Uterus (tissue), 4 donors: ENCODE data around the gene KLHL18. TPM values are rescaled to one million over a fixed set of nuclear protein-coding genes. Genes with fewer than 3 reads are reported as not detected.

Experiments
- DNase-seq, 2 donors: peaks; one replicate each; pipeline ENCODE4 v3.0.0-alpha.2; 2019 to 2020
- H3K27ac ChIP-seq, 2 donors: fragments of 200-600 bp; sonication (generic); 1 replicate in 1 of 2; 2 replicates in 1 of 2; pipeline ENCODE4 v1.5.1; 2016 to 2018
- H3K27me3 ChIP-seq, 2 donors: fragments of 200-600 bp; sonication (generic); one replicate each; pipeline ENCODE4 v1.5.1; 2018 to 2019; ENCODE audit warnings: control low read depth in 1 of 2
- H3K36me3 ChIP-seq, 2 donors: fragments of 200-600 bp; sonication (generic); one replicate each; pipeline ENCODE4 v1.5.1; 2019; ENCODE audit warnings: control low read depth in 1 of 2
- H3K4me1 ChIP-seq, 2 donors: fragments of 200-600 bp; sonication (generic); one replicate each; pipeline ENCODE4 v1.5.1; 2018 to 2019; ENCODE audit warnings: control low read depth in 1 of 2
- H3K4me3 ChIP-seq, 2 donors: fragments of 200-600 bp; sonication (generic); 1 replicate in 1 of 2; 2 replicates in 1 of 2; pipeline ENCODE4 v1.5.1; 2018 to 2019; ENCODE audit warnings: mild to moderate bottlenecking in 1 of 2
- H3K9me3 ChIP-seq, 2 donors: fragments of 200-600 bp; sonication (generic); one replicate each; pipeline ENCODE4 v1.5.1; 2019; ENCODE audit warnings: control low read depth in 1 of 2
- CTCF ChIP-seq, 4 experiments: fragments of 200-600 bp in 2 of 4; fragments of 450-650 bp in 2 of 4; sonication (generic) in 2 of 4; IDR thresholded peaks; one replicate each; pipeline ENCODE4 v1.5.1; 2016 to 2019; ENCODE audit warnings: antibody characterized with exemption in 4 of 4, mild to moderate bottlenecking in 2 of 4, moderate library complexity in 1 of 4
- POLR2A ChIP-seq, 2 donors: fragments of 450-650 bp; IDR thresholded peaks; one replicate each; pipeline ENCODE4 v1.6.1; 2016; ENCODE audit warnings: antibody characterized with exemption in 2 of 2, mild to moderate bottlenecking in 1 of 2, moderate library complexity in 1 of 2
- intact Hi-C: fragments of 100-400 bp; cut with DNase I; formaldehyde crosslinking; loops from one replicate; pipeline ENCODE4 v1.15.1; 2023; ENCODE audit warnings: low total_unique reads
- total RNA-seq, 4 donors: library from RNA; depleted of rRNA in 3 of 4; stranded (reverse); fragments of >200 nt in 3 of 4; gene quantifications; one replicate each; pipeline versions ENCODE4 v1.1.0 to v1.2.4, GENCODE V29; 2014 to 2023
- donor health status: DM: yes; HTN: yes; CAD: no.

The KLHL18 gene
- total RNA-seq, 4 donors from 2014 or later, result 1.3 to 32.9 (median 15.0) TPM

GRCh38 chr3:47379411-47379899, 96.7 kb downstream of the KLHL18 start:
- intact Hi-C loops, result no loop called here
- no peak for TF ChIP-seq POLR2A (IDR thresholded peaks at IDR 0.05)
- no peak for DNase-seq
- Histone ChIP-seq H3K4me1 (peaks cover 5 to 9% of the 10 kb centered on the region in 2 donors), H3K9me3 (no peaks in the 10 kb centered on the region), H3K4me3 (peak overlapping the region in 1 of 2 donors; percentile 71), H3K27ac (peak overlapping the region in 1 of 2 donors; percentile 93), H3K27me3 (no peaks in the 10 kb centered on the region), H3K36me3 (no peaks in the 10 kb centered on the region)

- DNase-seq, result no peak
- Histone ChIP-seq H3K4me3 (peak overlapping the region; percentile 71 to 91), H3K36me3 (no peaks in the 10 kb centered on the region), H3K4me1 (peaks cover 5 to 9% of the 10 kb centered on the region in 2 donors), H3K9me3 (no peaks in the 10 kb centered on the region), H3K27me3 (no peaks in the 10 kb centered on the region), H3K27ac (peak overlapping the region; percentile 92 to 93)
- intact Hi-C loops, result no loop called here
- TF ChIP-seq CTCF (IDR thresholded peaks at IDR 0.05) (no peak), POLR2A (IDR thresholded peaks at IDR 0.05) (no peak)
These were observed 97.4 kb downstream of the KLHL18 start for GRCh38 chr3:47380026-47380600.

GRCh38 chr3:47380601-47381316, 98.0 kb downstream of the KLHL18 start, which contains the start of gene PTPN23:
TSS of gene PTPN23 (plus strand) at chr3:47381021. CDS start at chr3:47381097, 76 bp downstream.
- intact Hi-C loops, result no loop called here
- DNase-seq, result peak; percentile 99 to 100
- peaks cover 5 to 9% of the 10 kb centered on the region in 2 donors for H3K4me1 ChIP-seq

GRCh38 chr3:47381317-47382157, 98.8 kb downstream of the KLHL18 start:
- H3K27me3 ChIP-seq, result no peaks in the 10 kb centered on the region
- H3K4me3 ChIP-seq, result peak overlapping the region; percentile 71 to 91
- peak overlapping the region; percentile 92 to 93 for H3K27ac ChIP-seq
- no peaks in the 10 kb centered on the region for H3K36me3 ChIP-seq
- no peaks in the 10 kb centered on the region for H3K9me3 ChIP-seq
- TF ChIP-seq CTCF (IDR thresholded peaks at IDR 0.05) (peak in 1 of 4 experiments; percentile 15), POLR2A (IDR thresholded peaks at IDR 0.05) (no peak)
- intact Hi-C loops, result no loop called here
- peaks cover 5 to 9% of the 10 kb centered on the region in 2 donors for H3K4me1 ChIP-seq
- DNase-seq, result peak; percentile 78 to 85

More at GRCh38 chr3:47380601-47381316, 98.0 kb downstream of the KLHL18 start, which contains the start of gene PTPN23:
- Histone ChIP-seq H3K27me3 (no peaks in the 10 kb centered on the region), H3K27ac (peak within 1 kb of the TSS; percentile 92 to 93), H3K9me3 (no peaks in the 10 kb centered on the region), H3K36me3 (no peaks in the 10 kb centered on the region), H3K4me3 (peak within 1 kb of the TSS; percentile 71 to 91)
- TF ChIP-seq CTCF (IDR thresholded peaks at IDR 0.05), result peak in 2 of 4 experiments; percentile 24 to 29
- TF ChIP-seq POLR2A (IDR thresholded peaks at IDR 0.05), result peak; percentile 89 to 92

GRCh38 chr3:47384425-47384824, 101.7 kb downstream of the KLHL18 start:
- Histone ChIP-seq H3K36me3 (no peaks in the 10 kb centered on the region), H3K27ac (no peak overlapping the region), H3K4me1 (peaks cover 5 to 9% of the 10 kb centered on the region in 2 donors), H3K9me3 (no peaks in the 10 kb centered on the region), H3K27me3 (no peaks in the 10 kb centered on the region), H3K4me3 (no peak overlapping the region)
- TF ChIP-seq CTCF (IDR thresholded peaks at IDR 0.05), result no peak
- no peak for TF ChIP-seq POLR2A (IDR thresholded peaks at IDR 0.05)
- no peak for DNase-seq
- intact Hi-C loops, result no loop called here
